GM18873 (cell line): ENCODE results near the gene OR9K2.
"Not testable (repeated sequence)": the region's sequence is repeated elsewhere in the genome, so short reads cannot be mapped to it uniquely, and the experiment has no call there.

ENCODE experiments used
- ATAC-seq: cut with Tn5 transposase; IDR thresholded peaks from one replicate; pipeline ENCODE4 v1.9.1; 2021; ENCODE audit warnings: mild to moderate bottlenecking, moderate library complexity, moderate number of reproducible peaks; ENCODE audit not compliant: unreplicated experiment, low FRiP score

The OR9K2 gene, protein sequence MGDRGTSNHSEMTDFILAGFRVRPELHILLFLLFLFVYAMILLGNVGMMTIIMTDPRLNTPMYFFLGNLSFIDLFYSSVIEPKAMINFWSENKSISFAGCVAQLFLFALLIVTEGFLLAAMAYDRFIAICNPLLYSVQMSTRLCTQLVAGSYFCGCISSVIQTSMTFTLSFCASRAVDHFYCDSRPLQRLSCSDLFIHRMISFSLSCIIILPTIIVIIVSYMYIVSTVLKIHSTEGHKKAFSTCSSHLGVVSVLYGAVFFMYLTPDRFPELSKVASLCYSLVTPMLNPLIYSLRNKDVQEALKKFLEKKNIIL

DNA sequence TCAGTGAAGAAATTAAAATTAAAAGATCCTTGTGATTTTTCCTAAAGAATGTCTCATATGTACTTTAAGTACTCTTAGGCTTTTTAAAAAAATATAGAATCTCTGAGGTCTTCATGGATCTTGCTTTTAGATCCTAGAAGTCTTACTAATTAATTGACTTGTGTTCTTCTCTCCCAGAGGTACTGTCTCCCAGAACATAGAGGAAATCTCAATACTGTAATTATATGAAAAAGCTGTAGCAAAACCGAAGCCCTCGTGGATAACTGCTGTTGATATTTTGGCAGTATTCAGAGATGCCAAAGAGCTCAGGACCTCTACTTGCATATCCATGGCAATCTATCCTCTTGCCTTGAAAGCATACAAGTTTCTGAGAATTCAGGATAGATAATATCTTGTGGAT is at the start of gene OR9K2:
Gene OR9K2, plus strand, starts transcription at position 301 of the 400 bp plus-strand sequence. CDS start 3,429 bp downstream, outside the sequence.
- no peak for ATAC-seq

DNA sequence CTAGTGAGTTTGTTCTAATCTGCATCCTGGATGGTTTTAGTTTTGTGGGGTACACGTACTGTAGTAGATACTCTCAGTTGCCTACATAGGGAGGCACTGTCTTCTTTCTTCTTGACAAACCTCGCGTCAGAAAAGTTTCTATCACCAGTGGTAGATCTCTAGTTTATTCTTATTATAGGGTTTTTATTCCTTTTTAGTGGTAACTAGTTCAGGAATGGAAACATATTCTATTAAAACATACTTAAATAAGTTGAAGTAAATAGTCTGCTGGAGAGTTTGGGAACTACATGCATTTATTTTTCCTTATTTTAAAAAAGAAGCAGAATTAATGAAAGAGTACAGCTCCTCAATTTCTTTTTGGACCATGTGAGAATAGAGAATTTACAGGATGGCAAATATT is 33.6 kb upstream of the OR9K2 start:
- ATAC-seq = no peak

DNA sequence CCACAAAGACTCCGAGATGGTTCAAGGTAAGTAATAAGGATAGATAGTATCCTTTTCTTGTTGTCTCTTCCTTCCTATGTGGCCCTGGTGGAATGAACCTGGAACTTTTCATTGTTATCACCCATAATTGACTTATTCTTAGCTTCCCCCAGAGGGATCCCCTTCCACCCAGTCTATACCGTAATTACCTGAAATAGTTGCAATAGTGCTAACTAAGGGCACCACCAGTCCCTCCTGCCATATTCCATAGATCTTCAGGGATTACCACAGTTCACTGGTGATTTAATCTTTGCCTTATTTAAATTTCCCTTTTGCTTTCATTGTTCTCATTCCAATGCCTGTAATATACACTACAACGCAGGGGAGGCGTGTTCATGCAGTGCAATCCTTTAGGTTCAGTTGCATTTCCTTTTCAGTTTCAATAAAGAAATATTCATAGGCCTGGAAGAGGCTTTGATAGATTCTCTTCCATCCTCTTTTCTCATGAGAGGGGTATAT is 13.8 kb upstream of the OR9K2 start:
- no peak for ATAC-seq

DNA sequence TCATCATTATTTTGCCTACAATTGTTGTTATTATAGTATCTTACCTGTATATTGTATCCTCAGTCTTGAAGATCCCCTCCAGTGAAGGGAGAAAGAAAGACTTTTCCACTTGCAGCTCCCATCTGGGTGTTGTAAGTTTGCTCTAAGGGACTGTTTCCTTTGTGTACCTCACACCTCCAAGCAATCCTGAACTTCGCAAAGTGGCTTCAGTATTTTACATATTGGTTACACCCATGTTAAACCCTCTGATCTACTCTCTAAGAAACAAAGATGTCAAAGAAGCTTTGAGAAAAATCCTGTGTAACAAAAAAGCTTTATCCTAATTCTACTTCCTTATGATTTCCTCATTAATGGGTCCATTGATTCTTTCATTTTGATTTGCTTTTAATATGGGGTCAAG is 10.1 kb upstream of the OR9K2 start:
- ATAC-seq = no peak

DNA sequence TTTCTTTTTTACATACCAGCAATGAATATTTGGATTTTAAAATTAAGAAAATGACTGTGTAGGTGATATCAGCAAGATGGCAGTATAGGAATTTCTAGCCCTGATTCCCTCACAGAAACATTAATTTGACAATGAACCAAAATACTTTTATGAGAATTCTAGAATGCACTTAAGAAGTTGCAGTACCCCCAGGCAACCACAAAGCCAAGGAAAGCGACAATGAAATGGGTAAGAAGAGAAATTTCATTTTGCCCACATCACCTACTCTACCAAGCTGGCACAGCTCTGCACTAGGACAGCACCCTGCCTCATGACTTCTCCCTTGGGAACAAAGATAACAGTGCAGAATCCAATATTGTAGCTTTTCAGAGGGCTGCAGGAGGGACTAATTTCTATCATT is 6.6 kb downstream of the OR9K2 start:
- ATAC-seq = no peak

DNA sequence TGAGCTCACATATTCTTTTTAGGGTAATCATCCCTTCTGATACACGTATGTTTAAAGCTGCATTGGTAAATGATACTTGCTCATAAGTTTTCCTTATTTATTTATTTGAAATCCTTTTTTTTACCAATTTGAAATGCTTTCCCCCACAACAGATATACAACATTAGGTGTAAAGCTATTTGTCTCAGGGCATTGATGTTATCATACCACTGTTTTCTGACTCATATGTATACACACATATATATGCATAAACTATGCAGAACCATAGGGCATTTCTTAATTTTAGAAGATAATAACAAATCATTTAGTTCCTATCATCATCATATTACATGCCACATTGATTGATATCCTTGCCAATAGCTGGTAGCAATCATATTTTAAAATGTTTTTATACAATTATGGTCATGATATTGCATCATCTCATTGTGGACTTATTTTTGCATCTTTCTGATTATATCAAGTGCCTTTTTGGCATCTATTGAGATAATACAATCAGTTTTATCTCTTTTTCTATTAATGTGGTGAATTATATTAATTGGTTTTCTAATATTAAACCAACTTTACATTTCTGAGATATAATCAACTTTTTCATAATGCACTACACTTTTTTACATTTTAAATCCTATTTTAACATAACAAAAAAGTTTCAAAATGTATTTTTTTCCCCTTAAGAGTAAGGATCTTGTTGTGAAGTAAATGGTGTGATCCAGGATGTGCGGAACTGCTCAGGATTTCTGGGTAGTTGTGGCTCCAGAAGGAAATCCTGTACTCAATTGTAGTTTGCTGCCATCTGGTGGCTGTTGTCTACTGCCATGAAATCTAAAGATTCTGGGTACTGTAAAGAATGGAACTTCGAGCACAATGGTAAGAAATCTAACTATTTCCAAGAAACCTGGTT is 16.7 kb downstream of the OR9K2 start:
- no peak for ATAC-seq

DNA sequence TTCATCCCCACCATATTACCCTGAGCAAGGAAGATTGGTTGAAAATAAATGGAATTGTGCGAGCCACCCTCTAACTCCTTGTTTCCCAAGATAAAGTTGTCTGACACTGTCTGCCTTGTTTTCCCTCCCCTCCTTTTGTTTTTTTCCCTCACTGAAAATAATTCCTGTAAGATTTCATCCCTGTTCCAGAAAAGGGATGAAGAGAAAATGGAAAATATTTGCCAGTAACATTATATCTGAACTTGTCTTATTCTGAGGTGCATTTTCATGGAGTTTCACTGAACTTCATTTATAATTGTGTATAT is 17.3 kb downstream of the OR9K2 start:
- ATAC-seq = no peak

DNA sequence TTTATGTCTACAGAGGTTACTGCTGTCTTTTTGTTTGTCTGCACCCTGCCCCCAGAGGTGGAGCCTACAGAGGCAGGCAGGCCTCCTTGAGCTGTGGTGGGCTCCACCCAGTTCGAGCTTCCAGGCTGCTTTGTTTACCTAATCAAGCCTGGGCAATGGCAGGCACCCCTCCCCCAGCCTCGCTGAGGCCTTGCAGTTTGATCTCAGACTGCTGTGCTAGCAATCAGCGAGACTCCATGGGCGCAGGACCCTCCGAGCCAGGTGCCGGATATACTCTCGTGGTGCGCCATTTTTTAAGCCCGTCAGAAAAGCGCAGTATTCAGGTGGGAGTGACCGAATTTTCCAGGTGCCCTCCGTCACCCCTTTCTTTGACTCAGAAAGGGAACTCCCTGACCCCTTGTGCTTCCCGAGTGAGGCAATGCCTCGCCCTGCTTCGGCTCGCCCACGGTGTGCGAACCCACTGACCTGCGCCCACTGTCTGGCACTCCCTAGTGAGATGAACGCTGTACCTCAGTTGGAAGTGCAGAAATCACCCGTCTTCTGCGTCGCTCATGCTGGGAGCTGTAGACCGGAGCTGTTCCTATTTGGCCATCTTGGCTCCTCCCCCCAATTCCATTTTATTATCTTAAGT is 40.9 kb downstream of the OR9K2 start:
- ATAC-seq = not testable (repeated sequence)

DNA sequence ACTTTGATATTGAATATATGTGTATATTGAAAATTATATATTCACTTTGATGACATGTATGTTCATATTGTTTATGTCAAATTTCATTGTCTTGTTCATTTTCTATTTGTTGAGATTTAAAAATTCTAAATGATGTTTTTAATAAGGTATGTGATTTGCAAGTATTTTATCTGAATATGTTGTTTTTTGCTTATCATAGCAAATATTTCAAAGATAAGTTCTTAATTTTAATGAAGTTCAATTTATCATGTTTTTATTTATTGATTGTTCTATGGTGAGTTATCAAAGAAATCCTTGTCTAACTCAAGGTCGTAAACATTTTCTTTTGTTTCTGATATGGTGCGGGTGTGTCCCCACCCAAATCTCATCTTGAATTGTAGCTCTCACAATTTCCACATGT is 45.2 kb downstream of the OR9K2 start:
- ATAC-seq = no peak

DNA sequence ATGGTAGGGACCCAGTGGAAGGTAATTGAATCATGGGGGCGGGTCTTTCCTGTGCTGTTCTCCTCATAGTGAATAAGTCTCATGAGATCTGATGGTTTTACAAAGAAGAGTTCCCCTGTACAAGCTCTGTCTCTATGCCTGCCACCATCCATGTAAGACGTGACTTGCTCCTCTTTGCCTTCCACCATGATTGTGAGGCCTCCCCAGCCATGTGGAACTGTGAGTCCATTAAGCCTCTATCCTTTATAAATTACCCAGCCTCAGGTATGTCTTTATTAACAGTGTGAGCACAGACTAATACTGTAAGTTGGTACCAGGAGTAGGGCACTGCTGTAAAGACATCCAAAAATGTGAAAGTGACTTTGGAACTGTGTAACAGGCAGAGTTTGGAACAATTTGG is 45.6 kb downstream of the OR9K2 start:
- ATAC-seq = not testable (repeated sequence)

DNA sequence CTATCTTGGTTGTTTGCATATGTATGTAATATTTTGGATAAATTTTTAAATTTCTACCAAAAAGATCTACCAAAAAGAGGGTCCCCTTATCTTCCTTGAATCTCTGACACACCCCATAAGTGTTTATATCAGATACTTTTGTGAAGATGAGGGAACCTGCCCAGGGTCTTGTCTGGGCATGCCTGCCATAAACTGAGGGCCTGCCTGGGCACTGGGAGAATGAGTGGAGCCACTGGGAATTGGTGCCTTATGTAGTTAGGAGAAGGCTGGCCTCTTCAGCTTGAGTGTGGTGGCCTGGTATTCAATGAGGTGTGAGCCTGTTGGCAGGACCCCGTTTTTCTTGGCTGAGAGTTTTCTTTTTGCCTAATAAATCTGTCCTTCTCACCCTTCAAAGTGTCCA is 46.5 kb downstream of the OR9K2 start:
- no peak for ATAC-seq

DNA sequence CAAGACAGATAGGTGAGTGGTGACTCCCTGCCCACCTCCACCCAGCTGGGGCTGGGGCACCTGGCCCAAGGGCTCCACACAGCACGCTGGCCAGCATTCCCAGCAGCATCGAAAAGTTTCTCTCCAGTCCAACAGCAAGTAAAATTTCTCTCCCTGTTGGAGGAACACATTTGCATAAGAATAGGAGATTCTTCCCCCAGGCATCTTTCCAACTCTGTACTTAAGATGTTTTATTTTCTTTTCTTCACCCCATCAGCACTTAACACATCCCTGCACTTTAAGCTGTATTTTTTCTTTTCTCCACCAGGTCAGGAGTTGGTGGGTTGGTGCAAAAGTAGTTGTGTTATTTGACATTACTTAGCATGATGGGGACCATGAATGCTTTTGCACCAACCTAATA is 47.2 kb downstream of the OR9K2 start:
- ATAC-seq = no peak
